Lower lobe of right lung (tissue), 2 donors: ENCODE measurements around the gene HEMK1. TPM values are rescaled to one million over a fixed set of nuclear protein-coding genes. Genes with fewer than 3 reads are reported as not detected.

Source experiments
- ATAC-seq, 2 donors: fragments of 200-7000 bp; cut with Tn5 transposase; one replicate each; pipeline ENCODE4 v1.9.1; 2020 to 2022; ENCODE audit warnings: mild to moderate bottlenecking in 2 of 2, moderate library complexity in 2 of 2
- DNase-seq: peaks from one replicate; pipeline ENCODE4 v3.0.0-alpha.2; 2020
- H3K27ac ChIP-seq: fragments of 200-600 bp; one replicate; pipeline ENCODE4 v1.8.0; 2022
- H3K27me3 ChIP-seq: fragments of 200-600 bp; one replicate; pipeline ENCODE4 v1.8.0; 2022; ENCODE audit warnings: low read depth
- H3K36me3 ChIP-seq: fragments of 200-600 bp; one replicate; pipeline ENCODE4 v1.8.0; 2022; ENCODE audit warnings: mild to moderate bottlenecking
- H3K4me1 ChIP-seq: fragments of 200-600 bp; one replicate; pipeline ENCODE4 v1.8.0; 2022
- H3K4me3 ChIP-seq: fragments of 200-600 bp; one replicate; pipeline ENCODE4 v1.8.0; 2022; ENCODE audit warnings: mild to moderate bottlenecking
- H3K9me3 ChIP-seq: fragments of 200-600 bp; one replicate; pipeline ENCODE4 v1.8.0; 2022
- CTCF ChIP-seq: fragments of 200-600 bp; IDR thresholded peaks from one replicate; pipeline ENCODE4 v1.8.0; 2022; ENCODE audit warnings: antibody characterized with exemption, mild to moderate bottlenecking
- intact Hi-C: fragments of 100-400 bp; cut with DNase I; formaldehyde crosslinking; loops from one replicate; pipeline ENCODE4 v1.11.0; 2022
- total RNA-seq: library from RNA; stranded (reverse); fragmentation: NEBNext Ultra II Directional; extraction: Animal tissue kit (Norgen Biotek cat#: 25700); gene quantifications from one replicate; pipeline ENCODE4 v1.2.1, GENCODE V29; 2021
- donor health status: DM: no; HTN: yes; CAD: no; lungs with severe emphysema.

Gene HEMK1
- total RNA-seq, 1 donor from 2014 or later = 28.4 TPM

GRCh38 chr3:50645378-50645777, 76.1 kb downstream of the HEMK1 start:
- H3K27ac ChIP-seq = no peak overlapping the region
- intact Hi-C loops = no loop called here
- TF ChIP-seq CTCF = no peak
- DNase-seq (no peak), ATAC-seq (no peak)
- no peaks in the 10 kb centered on the region for H3K27me3 ChIP-seq
- H3K4me1 ChIP-seq = no peaks in the 10 kb centered on the region
- H3K9me3 ChIP-seq = no peaks in the 10 kb centered on the region
- H3K36me3 ChIP-seq = peaks cover 90% of the 10 kb centered on the region
- H3K4me3 ChIP-seq = no peak overlapping the region

Other genes with a start within 250 kb of the HEMK1 start
- gene HYAL2, start 246.8 kb upstream of the HEMK1 start, total RNA-seq = 155 TPM
- 29.4 TPM for gene TUSC2, start 241.3 kb upstream of the HEMK1 start, total RNA-seq
- 39.5 TPM for gene RASSF1, start 228.7 kb upstream of the HEMK1 start, total RNA-seq
- 32.8 TPM for gene ZMYND10, start 223.8 kb upstream of the HEMK1 start, total RNA-seq
- gene NPRL2, start 218.7 kb upstream of the HEMK1 start, total RNA-seq = 17.7 TPM
- 21.7 TPM for gene CYB561D2, start 218.7 kb upstream of the HEMK1 start, total RNA-seq
- 37.5 TPM for gene TMEM115, start 210.0 kb upstream of the HEMK1 start, total RNA-seq
- gene CACNA2D2, start 65.9 kb upstream of the HEMK1 start, total RNA-seq = 105 TPM
- 6.7 TPM for gene C3orf18, start 1.8 kb upstream of the HEMK1 start, total RNA-seq
- 48.8 TPM for gene CISH, start 42.3 kb downstream of the HEMK1 start, total RNA-seq
- 68.6 TPM for gene MAPKAPK3, start 47.6 kb downstream of the HEMK1 start, total RNA-seq
- gene DOCK3, start 105.4 kb downstream of the HEMK1 start, total RNA-seq = 1.5 TPM